IMR-90 (cell line): ENCODE results near the gene MICAL2. TPM values are rescaled to one million over a fixed set of nuclear protein-coding genes. Genes with fewer than 3 reads are reported as not detected.

Experiments used
- ATAC-seq: fragments of 200-7000 bp; cut with Tn5 transposase; 2 replicates; pipeline ENCODE4 v1.9.1; 2020; ENCODE audit warnings: low read depth, mild to moderate bottlenecking, moderate library complexity
- BruUV-seq: library from RNA; stranded (reverse); fragments of 400-500 nt; replicated peaks from 2 replicates; lab custom pipeline; 2021; lab: Mats Ljungman, UMichigan
- CTCF ChIA-PET: fragments of 300-600 bp; formaldehyde crosslinking; extraction: SDS; loops from one replicate; lab custom pipeline; 2021; ENCODE audit warnings: antibody characterized with exemption; lab: Yijun Ruan, JAX
- POLR2A ChIA-PET: fragments of 300-600 bp; sonication (Branson Sonifier 250); formaldehyde crosslinking; loops from one replicate; lab custom pipeline; 2022; ENCODE audit warnings: antibody characterized with exemption; ENCODE audit not compliant: unreplicated experiment; lab: Charles Lee
- DNase-seq: peaks from one replicate; pipeline ENCODE4 v3.0.0; 2013
- H2AFZ ChIP-seq: replicated peaks from 2 replicates; pipeline ENCODE3; 2013; ENCODE audit warnings: low read length, mild to moderate bottlenecking; ENCODE audit not compliant: poor library complexity
- H2AK5ac ChIP-seq: 2 replicates; pipeline ENCODE4 v1.6.1; 2013; ENCODE audit warnings: low read depth, low read length, inconsistent platforms
- H2AK9ac ChIP-seq: replicated peaks from 2 replicates; pipeline ENCODE3; 2013; ENCODE audit warnings: mild to moderate bottlenecking, low read depth, low read length, moderate library complexity; ENCODE audit not compliant: poor library complexity
- H2BK120ac ChIP-seq: 2 replicates; pipeline ENCODE4 v1.6.1; 2013; ENCODE audit warnings: low read depth, low read length, inconsistent platforms
- H2BK15ac ChIP-seq: 3 replicates; pipeline ENCODE4 v1.6.1; 2013; ENCODE audit warnings: low read depth, low read length, inconsistent platforms
- H2BK20ac ChIP-seq: 2 replicates; pipeline ENCODE4 v1.6.1; 2013; ENCODE audit warnings: low read depth, mild to moderate bottlenecking, inconsistent platforms, low read length, moderate library complexity
- H2BK5ac ChIP-seq: 2 replicates; pipeline ENCODE4 v1.6.1; 2013; ENCODE audit warnings: mild to moderate bottlenecking, low read depth, low read length, inconsistent platforms; ENCODE audit not compliant: poor library complexity, severe bottlenecking
- H3K14ac ChIP-seq: replicated peaks from 2 replicates; pipeline ENCODE4 v1.6.1; 2013; ENCODE audit warnings: low read depth, low read length, inconsistent platforms
- H3K18ac ChIP-seq: 2 replicates; pipeline ENCODE4 v1.6.1; 2013; ENCODE audit warnings: low read depth, low read length, control low read depth
- H3K23ac ChIP-seq: 2 replicates; pipeline ENCODE4 v1.6.1; 2013; ENCODE audit warnings: low read depth, low read length, inconsistent platforms
- H3K27ac ChIP-seq: 2 replicates; pipeline ENCODE4 v1.5.1; 2013; ENCODE audit warnings: mild to moderate bottlenecking, control low read depth, low read length; ENCODE audit not compliant: insufficient read depth
- H3K27me3 ChIP-seq: 2 replicates; pipeline ENCODE4 v1.6.1; 2013; ENCODE audit warnings: low read length; ENCODE audit not compliant: control insufficient read depth, insufficient read depth
- H3K36me3 ChIP-seq: 2 replicates; pipeline ENCODE4 v1.6.1; 2013; ENCODE audit warnings: low read length, mixed read lengths; ENCODE audit not compliant: control insufficient read depth, insufficient read depth
- H3K4ac ChIP-seq: 2 replicates; pipeline ENCODE4 v1.6.1; 2013; ENCODE audit warnings: low read depth, low read length, inconsistent platforms
- H3K4me1 ChIP-seq: 2 replicates; pipeline ENCODE4 v1.6.1; 2013; ENCODE audit warnings: low read length, mixed read lengths; ENCODE audit not compliant: control insufficient read depth, insufficient read depth
- H3K4me2 ChIP-seq: 2 replicates; pipeline ENCODE4 v1.6.1; 2013; ENCODE audit warnings: low read depth, mild to moderate bottlenecking, control low read depth, low read length, moderate library complexity
- H3K4me3 ChIP-seq: 2 replicates; pipeline ENCODE4 v1.5.1; 2013; ENCODE audit warnings: low read depth, mild to moderate bottlenecking, control low read depth, low read length, moderate library complexity; ENCODE audit not compliant: insufficient read depth
- H3K56ac ChIP-seq: 2 replicates; pipeline ENCODE4 v1.6.1; 2013; ENCODE audit warnings: low read length, inconsistent platforms; ENCODE audit not compliant: insufficient read depth; ENCODE audit errors: extremely low read depth
- H3K79me1 ChIP-seq, 2 experiments: 2 replicates each; pipeline ENCODE4 v1.6.1; 2013; ENCODE audit warnings: low read length in 2 of 2, inconsistent platforms in 1 of 2, low read depth in 1 of 2
- H3K9ac ChIP-seq: 2 replicates; pipeline ENCODE4 v1.6.1; 2013; ENCODE audit warnings: low read depth, low read length, control low read depth
- H3K9me1 ChIP-seq: 2 replicates; pipeline ENCODE4 v1.6.1; 2013; ENCODE audit warnings: low read length, inconsistent platforms; ENCODE audit not compliant: insufficient read depth
- H3K9me3 ChIP-seq: 2 replicates; pipeline ENCODE4 v1.6.1; 2013; ENCODE audit warnings: low read length; ENCODE audit not compliant: control insufficient read depth, insufficient read depth
- H4K20me1 ChIP-seq: 2 replicates; pipeline ENCODE4 v1.6.1; 2013; ENCODE audit warnings: low read length, inconsistent platforms; ENCODE audit not compliant: insufficient read depth
- H4K5ac ChIP-seq: 2 replicates; pipeline ENCODE4 v1.6.1; 2013; ENCODE audit warnings: mild to moderate bottlenecking, low read depth, low read length, control low read depth
- H4K8ac ChIP-seq, 2 experiments: 2 replicates each; pipeline ENCODE4 v1.6.1; 2013; ENCODE audit warnings: low read depth in 2 of 2, low read length in 2 of 2, control low read depth in 1 of 2, inconsistent platforms in 1 of 2
- H4K91ac ChIP-seq: 2 replicates; pipeline ENCODE4 v1.6.1; 2013; ENCODE audit warnings: low read depth, low read length, inconsistent platforms; ENCODE audit not compliant: insufficient read depth
- CEBPB ChIP-seq: IDR thresholded peaks from 2 replicates; pipeline ENCODE4 v1.6.1; 2012; ENCODE audit warnings: low read depth, low read length, improper control_type of control experiment
- CHD1 ChIP-seq: IDR thresholded peaks from 2 replicates; pipeline ENCODE4 v1.6.1; 2012; ENCODE audit warnings: low read depth, low read length, improper control_type of control experiment
- CTCF ChIP-seq: conservative IDR thresholded peaks from 2 replicates; pipeline ENCODE4 v1.5.1; 2012; ENCODE audit warnings: mild to moderate bottlenecking, low read depth, low read length, improper control_type of control experiment
- MAZ ChIP-seq: IDR thresholded peaks from 2 replicates; pipeline ENCODE4 v1.6.1; 2012; ENCODE audit warnings: low read depth, mild to moderate bottlenecking, low read length, improper control_type of control experiment, moderate library complexity, borderline replicate concordance
- POLR2A ChIP-seq: IDR thresholded peaks from 2 replicates; pipeline ENCODE4 v1.6.1; 2012; ENCODE audit warnings: mild to moderate bottlenecking, low read depth, low read length
- RAD21 ChIP-seq: IDR thresholded peaks from 2 replicates; pipeline ENCODE4 v1.6.1; 2012; ENCODE audit warnings: low read length, improper control_type of control experiment
- SMC3 ChIP-seq: fragments of 150-350 bp; IDR thresholded peaks from 2 replicates; pipeline ENCODE4 v1.6.1; 2016; ENCODE audit warnings: low read depth, mild to moderate bottlenecking, antibody characterized with exemption, low read length, moderate library complexity
- WGBS, 2 experiments: methylation state at CpG; one replicate each; pipeline versions ENCODE4 v1.1.5 to v1.1.7; 2013; ENCODE audit warnings: missing lambda C conversion rate in 2 of 2; ENCODE audit not compliant: insufficient read length in 1 of 2; ENCODE audit errors: extremely low coverage in 2 of 2; 5-methylcytosine and 5-hydroxymethylcytosine counted together
- dilution Hi-C: fragments of 300-500 bp; cut with HindIII; formaldehyde crosslinking; loops from one replicate; pipeline ENCODE4 v1.14.3; 2018; ENCODE audit warnings: low sequenced_read_pairs; ENCODE audit not compliant: unreplicated experiment
- in situ Hi-C: fragments of 300-500 bp; cut with MboI; formaldehyde crosslinking; loops from 3 replicates; pipeline ENCODE4 v1.14.3; 2019; ENCODE audit warnings: low sequenced_read_pairs, inconsistent platforms, mixed read lengths
- intact Hi-C: fragments of 100-400 bp; cut with micrococcal nuclease; formaldehyde crosslinking; loops from 2 replicates; pipeline ENCODE4 v1.10.0; 2022
- polyA plus RNA-seq, 3 experiments: library from polyadenylated mRNA; depleted of rRNA; stranded (reverse); fragments of >200 nt; gene quantifications; 2 replicates each; pipeline ENCODE4 v1.2.3, GENCODE V29; 2012; ENCODE audit warnings: low replicate concordance in 1 of 3
- total RNA-seq: library from RNA; depleted of rRNA; stranded (reverse); fragments of >200 nt; gene quantifications from 2 replicates; pipeline ENCODE4 v1.2.3, GENCODE V29; 2012

Gene MICAL2
- total and polyA plus RNA-seq, 2 of the 4 experiments (the other 2 are of a cell fraction), result 170 to 336 TPM

GRCh38 chr11:12281571-12282478 lies 171.4 kb downstream of the MICAL2 start:
- TF ChIP-seq RAD21 (peak; percentile 98), POLR2A (peak; percentile 40; the same call in 1 of the 2 replicates), MAZ (0 out of 2 replicates have a peak, but pooled peaks have one; percentile 15), CEBPB (no peak), CTCF (peak; percentile 97), CHD1 (no peak), SMC3 (peak; percentile 94)
- Histone ChIP-seq H3K36me3 (no peaks in the 10 kb centered on the region), H3K18ac (peak overlapping the region; percentile 49; the same call in 1 of the 2 replicates), H3K56ac (peak overlapping the region; percentile 57; the same call in 1 of the 2 replicates), H3K14ac (peak overlapping the region; percentile 83), H4K5ac (peak overlapping the region; percentile 82), H2BK5ac (peak overlapping the region; percentile 100), H2AK9ac (peak overlapping the region; percentile 4), H2AFZ (peak overlapping the region; percentile 76), H3K4me2 (no peak overlapping the region), H3K4me1 (peaks cover 23% of the 10 kb centered on the region), H2AK5ac (peak overlapping the region; percentile 96), H3K27me3 (no peaks in the 10 kb centered on the region), H4K91ac (peak overlapping the region; percentile 90), H3K27ac (peak overlapping the region; percentile 38), H3K4me3 (no peak overlapping the region), H2BK20ac (peak overlapping the region; percentile 96), H3K4ac (peak overlapping the region; percentile 90), H3K23ac (peak overlapping the region; percentile 44), H3K9me1 (peaks cover 29% of the 10 kb centered on the region), H3K9me3 (no peaks in the 10 kb centered on the region), H3K79me1 (peaks cover 23 to 41% of the 10 kb centered on the region in 2 experiments), H2BK15ac (peak overlapping the region; percentile 94; the same call in 2 of the 3 replicates), H3K9ac (peak overlapping the region; percentile 43), H2BK120ac (peak overlapping the region; percentile 100), H4K8ac (peak overlapping the region; percentile 91 to 94; a peak in 3 of 4 replicates), H4K20me1 (no peaks in the 10 kb centered on the region)
- ChIA-PET POLR2A (interaction anchor here (1.1 kb wide), 1 partner anchor 194 kb away, joined by 6 read pairs; no protein-coding TSS in a partner anchor), CTCF (interaction anchor here (0.6 to 3.3 kb wide), 13 partner anchors 25 to 283 kb away, joined by 3 to 17 read pairs (median 4); no protein-coding TSS in a partner anchor)
- WGBS, 2 experiments, result 33% methylated on average over 3 of the region's 12 CpGs; no CpG with 5 or more reads in 1 of the 2 experiments
- in situ Hi-C loops (loop anchor here (5.0 to 25.0 kb wide), 3 partner anchors 235 to 1245 kb away; no protein-coding TSS in a partner anchor), dilution Hi-C loops (no loop called here), intact Hi-C loops (loop anchor here (1.0 to 5.0 kb wide), 9 partner anchors 45 to 483 kb away; partner anchors contain the start of gene MICAL2)
- no TSS peak for BruUV-seq
- peak; percentile 82 for DNase-seq
- ATAC-seq, result peak; percentile 55
